BE2C (cell line): ENCODE measurements around the gene OR2Z1.

Source experiments
- DNase-seq: peaks from one replicate; pipeline ENCODE4 v3.0.0-alpha.2; 2020
- H3K27me3 ChIP-seq: fragments of 250-450 bp; sonication (Bioruptor Pico); 2 replicates; pipeline ENCODE4 v1.5.1; 2020; ENCODE audit warnings: mild to moderate bottlenecking
- H3K36me3 ChIP-seq: fragments of 250-450 bp; sonication (Bioruptor Pico); 2 replicates; pipeline ENCODE4 v1.5.1; 2020; ENCODE audit warnings: mild to moderate bottlenecking
- H3K4me1 ChIP-seq: fragments of 250-450 bp; sonication (Bioruptor Pico); 2 replicates; pipeline ENCODE4 v1.5.1; 2020
- H3K4me3 ChIP-seq: 2 replicates; pipeline ENCODE4 v1.5.1; 2011; ENCODE audit warnings: low read depth, low read length
- H3K9me3 ChIP-seq: fragments of 250-450 bp; sonication (Bioruptor Pico); 2 replicates; pipeline ENCODE4 v1.5.1; 2020
- TF ChIP-seq, protein P1 (sequence below): IDR thresholded peaks from 2 replicates; pipeline ENCODE4 v1.5.1; 2012; ENCODE audit warnings: mild to moderate bottlenecking, low read depth, low read length

OR2Z1 gene

DNA sequence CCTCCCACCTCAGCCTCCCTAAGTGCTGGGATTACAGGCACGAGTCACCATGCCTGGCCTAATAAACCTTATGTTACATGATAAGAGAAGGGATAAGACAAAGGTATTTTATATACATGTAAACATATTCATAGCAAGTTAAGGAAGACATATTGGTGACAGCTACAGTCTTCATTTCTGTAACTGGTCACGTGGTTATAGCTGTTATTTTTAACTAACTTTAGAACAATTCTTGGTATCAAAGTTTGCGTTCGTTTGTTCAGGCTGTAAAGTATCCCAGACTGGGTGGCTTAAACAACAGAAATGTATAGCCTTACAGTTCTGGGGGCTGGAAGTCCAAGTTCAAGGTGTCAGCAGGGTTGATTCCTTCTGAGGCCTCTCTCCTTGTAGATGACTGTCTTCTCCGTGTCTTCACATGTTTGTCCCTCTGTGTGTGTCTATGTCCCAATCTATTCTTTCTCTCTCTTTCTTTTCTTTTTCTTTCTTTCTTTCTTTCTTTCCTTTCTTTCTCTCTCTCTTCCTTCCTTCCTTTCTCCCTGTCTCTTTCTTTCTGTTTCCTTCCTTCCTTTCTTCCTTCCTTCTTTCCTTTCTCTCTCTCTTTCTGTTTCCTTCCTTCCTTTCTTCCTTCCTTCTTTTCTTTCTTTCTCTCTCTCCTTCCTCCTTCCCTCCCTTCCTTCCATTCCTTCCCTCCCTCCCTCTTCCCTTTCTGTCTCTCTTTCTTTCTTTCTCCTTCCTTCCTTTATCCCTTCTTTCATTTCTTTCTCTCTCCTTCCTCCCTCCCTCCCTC, 30.5 kb upstream of the OR2Z1 start:
- H3K27me3 ChIP-seq: no peaks in the 10 kb centered on the region
- no peak for DNase-seq
- H3K4me1 ChIP-seq: no peaks in the 10 kb centered on the region
- TF ChIP-seq, protein P1, sequence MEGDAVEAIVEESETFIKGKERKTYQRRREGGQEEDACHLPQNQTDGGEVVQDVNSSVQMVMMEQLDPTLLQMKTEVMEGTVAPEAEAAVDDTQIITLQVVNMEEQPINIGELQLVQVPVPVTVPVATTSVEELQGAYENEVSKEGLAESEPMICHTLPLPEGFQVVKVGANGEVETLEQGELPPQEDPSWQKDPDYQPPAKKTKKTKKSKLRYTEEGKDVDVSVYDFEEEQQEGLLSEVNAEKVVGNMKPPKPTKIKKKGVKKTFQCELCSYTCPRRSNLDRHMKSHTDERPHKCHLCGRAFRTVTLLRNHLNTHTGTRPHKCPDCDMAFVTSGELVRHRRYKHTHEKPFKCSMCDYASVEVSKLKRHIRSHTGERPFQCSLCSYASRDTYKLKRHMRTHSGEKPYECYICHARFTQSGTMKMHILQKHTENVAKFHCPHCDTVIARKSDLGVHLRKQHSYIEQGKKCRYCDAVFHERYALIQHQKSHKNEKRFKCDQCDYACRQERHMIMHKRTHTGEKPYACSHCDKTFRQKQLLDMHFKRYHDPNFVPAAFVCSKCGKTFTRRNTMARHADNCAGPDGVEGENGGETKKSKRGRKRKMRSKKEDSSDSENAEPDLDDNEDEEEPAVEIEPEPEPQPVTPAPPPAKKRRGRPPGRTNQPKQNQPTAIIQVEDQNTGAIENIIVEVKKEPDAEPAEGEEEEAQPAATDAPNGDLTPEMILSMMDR: no peak
- H3K9me3 ChIP-seq: no peaks in the 10 kb centered on the region
- no peaks in the 10 kb centered on the region for H3K36me3 ChIP-seq
- H3K4me3 ChIP-seq: no peak overlapping the region

DNA sequence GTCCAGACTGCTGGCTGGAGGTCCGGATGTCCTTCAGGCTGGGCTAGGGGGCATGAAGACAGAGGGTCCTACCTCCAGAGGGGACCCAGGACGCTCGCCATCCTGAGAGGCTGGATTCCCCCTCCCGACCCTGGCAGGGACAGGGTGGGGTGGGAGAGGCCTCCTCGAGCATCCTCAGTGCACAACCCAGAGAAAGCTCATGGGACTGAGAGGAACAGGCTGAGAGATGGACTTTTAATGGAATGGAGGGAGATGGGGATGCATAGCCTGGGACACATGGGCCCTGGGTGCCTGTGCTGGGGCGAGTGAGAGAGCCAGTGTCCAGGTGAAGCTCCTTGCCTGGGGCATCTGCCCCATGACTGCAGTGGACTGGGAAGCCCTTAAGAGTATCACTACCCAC, 25.9 kb upstream of the OR2Z1 start:
- Histone ChIP-seq H3K9me3 (no peaks in the 10 kb centered on the region; the same call in 1 of the 2 replicates), H3K27me3 (no peaks in the 10 kb centered on the region), H3K4me3 (no peak overlapping the region), H3K36me3 (no peaks in the 10 kb centered on the region), H3K4me1 (no peaks in the 10 kb centered on the region)
- TF ChIP-seq, protein P1: no peak
- no peak for DNase-seq

DNA sequence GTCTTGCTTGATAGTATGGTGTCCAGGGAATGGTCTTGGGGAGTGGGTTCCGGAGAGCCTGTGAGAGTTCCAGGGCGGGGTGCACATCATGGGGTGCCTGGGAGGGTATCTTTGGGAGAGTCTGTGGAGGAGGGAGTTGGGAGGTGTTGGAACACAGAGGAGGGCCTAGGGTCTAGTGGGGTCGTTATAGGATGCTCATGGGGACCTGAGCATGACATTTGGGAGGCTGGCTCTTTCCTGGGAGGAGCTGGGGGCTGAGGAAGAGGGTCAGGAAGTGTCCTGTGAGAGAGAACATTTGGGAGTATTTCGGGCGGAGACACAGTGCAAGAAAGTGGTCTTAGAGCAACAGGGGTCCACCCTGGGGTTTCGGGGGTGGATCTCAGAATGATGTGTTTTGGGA, 25.5 kb upstream of the OR2Z1 start:
- no peak for DNase-seq
- TF ChIP-seq, protein P1: no peak

DNA sequence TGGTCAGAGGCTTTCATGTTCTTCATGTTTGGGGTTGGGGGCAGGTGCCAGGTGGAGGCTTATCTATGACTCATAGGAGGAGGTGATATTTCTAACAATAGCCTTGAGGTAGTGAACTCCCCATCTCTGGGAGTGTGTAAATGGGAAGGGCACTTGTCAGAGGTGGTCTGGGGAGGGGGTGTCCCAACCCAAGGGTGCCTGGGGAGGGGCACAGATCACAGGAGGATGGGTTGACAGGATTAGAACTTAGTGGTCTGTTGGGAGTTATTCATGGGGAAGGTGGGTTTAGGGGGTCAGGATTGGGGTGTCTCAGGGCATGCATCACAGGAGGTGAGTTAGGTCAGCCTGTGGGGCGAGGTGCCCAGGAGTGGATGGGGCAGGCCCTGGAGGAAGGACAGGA, 24.4 kb upstream of the OR2Z1 start:
- Histone ChIP-seq H3K27me3 (no peaks in the 10 kb centered on the region), H3K9me3 (no peaks in the 10 kb centered on the region; the same call in 1 of the 2 replicates), H3K4me1 (no peaks in the 10 kb centered on the region), H3K4me3 (no peak overlapping the region), H3K36me3 (no peaks in the 10 kb centered on the region)
- TF ChIP-seq, protein P1: no peak
- no peak for DNase-seq

More for the DNA sequence above, 25.5 kb upstream of the OR2Z1 start:
- Histone ChIP-seq H3K36me3 (no peaks in the 10 kb centered on the region), H3K4me1 (no peaks in the 10 kb centered on the region), H3K9me3 (no peaks in the 10 kb centered on the region; the same call in 1 of the 2 replicates), H3K27me3 (no peaks in the 10 kb centered on the region), H3K4me3 (no peak overlapping the region)

DNA sequence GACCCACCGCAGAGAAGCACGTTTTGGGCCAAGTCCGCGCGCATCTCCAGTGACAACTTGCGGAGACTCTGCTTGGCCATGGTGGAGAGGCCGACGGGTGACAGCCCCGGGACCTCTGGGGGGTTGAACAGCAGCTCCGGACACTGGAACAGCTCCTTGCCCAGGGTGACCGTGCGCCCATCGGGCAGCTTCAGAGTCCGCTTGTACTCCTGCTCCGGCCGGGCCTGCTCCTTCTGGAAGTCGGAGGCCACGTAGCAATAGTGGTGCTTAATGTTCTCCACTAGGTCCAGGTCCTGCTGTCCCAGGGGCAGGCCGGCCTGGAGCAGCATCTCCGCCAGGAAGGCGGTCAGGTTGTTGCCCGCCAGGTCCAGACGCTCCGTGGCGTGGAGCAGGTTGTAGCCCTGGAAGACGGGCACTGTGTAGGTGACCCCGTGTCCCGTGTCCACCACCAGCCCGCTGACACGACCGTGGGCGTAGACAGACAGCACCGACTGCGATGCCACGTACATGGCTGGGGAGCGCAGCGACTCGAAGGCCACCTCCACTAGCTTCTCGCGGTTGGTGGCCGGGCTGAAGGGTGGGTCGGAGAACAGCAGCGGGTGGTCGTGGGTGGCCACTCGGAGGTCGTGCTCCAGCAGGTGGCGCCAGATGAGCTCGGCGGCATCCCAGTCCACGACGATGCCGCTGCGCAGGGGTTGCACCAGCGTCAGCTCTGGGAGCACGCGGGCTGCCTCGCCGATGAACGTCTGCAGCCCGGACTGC, 23.6 kb upstream of the OR2Z1 start:
- no peak for DNase-seq
- Histone ChIP-seq H3K4me1 (no peaks in the 10 kb centered on the region), H3K27me3 (no peaks in the 10 kb centered on the region), H3K36me3 (no peaks in the 10 kb centered on the region), H3K9me3 (no peaks in the 10 kb centered on the region; the same call in 1 of the 2 replicates), H3K4me3 (no peak overlapping the region)
- TF ChIP-seq, protein P1: no peak
